ENCODE results near the gene MCC. TPM values are rescaled to one million over a fixed set of nuclear protein-coding genes. Genes with fewer than 3 reads are reported as not detected.

MCC gene
- total RNA-seq, 1 donor from 2014 or later, result 18.9 TPM

DNA sequence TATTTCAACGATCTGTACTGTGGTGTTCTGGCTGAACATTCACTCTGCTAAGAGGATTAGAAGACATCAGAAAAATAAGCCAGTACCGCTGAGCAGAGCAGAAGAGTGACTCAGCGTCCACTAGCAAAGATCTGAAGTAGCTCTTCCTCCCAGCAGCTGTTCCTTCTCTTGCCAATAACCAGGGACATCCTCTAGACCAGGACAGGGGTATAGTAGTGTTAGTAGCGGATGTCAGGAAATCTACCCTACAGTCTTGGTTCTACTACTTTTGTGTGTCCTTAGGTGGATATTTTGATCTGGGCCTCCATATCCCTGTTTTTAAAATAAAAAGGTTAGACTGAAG, 157.1 kb downstream of the MCC start:
- Mint-ChIP-seq H3K27me3 (no peaks in the 10 kb centered on the region), H3K36me3 (ENCODE audit: insufficient read depth) (no peaks in the 10 kb centered on the region), H3K4me1 (ENCODE audit: low read depth) (peaks cover 4% of the 10 kb centered on the region), H3K27ac (no peak overlapping the region), H3K4me3 (ENCODE audit: low read depth) (no peak overlapping the region), H3K9me3 (ENCODE audit: low read depth) (no peaks in the 10 kb centered on the region)
- no peak for DNase-seq (ENCODE audit: low spot score, unreplicated experiment)
- TF ChIP-seq, protein P1, sequence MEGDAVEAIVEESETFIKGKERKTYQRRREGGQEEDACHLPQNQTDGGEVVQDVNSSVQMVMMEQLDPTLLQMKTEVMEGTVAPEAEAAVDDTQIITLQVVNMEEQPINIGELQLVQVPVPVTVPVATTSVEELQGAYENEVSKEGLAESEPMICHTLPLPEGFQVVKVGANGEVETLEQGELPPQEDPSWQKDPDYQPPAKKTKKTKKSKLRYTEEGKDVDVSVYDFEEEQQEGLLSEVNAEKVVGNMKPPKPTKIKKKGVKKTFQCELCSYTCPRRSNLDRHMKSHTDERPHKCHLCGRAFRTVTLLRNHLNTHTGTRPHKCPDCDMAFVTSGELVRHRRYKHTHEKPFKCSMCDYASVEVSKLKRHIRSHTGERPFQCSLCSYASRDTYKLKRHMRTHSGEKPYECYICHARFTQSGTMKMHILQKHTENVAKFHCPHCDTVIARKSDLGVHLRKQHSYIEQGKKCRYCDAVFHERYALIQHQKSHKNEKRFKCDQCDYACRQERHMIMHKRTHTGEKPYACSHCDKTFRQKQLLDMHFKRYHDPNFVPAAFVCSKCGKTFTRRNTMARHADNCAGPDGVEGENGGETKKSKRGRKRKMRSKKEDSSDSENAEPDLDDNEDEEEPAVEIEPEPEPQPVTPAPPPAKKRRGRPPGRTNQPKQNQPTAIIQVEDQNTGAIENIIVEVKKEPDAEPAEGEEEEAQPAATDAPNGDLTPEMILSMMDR (IDR thresholded peaks at IDR 0.05; ENCODE audit: unreplicated experiment), result no peak

DNA sequence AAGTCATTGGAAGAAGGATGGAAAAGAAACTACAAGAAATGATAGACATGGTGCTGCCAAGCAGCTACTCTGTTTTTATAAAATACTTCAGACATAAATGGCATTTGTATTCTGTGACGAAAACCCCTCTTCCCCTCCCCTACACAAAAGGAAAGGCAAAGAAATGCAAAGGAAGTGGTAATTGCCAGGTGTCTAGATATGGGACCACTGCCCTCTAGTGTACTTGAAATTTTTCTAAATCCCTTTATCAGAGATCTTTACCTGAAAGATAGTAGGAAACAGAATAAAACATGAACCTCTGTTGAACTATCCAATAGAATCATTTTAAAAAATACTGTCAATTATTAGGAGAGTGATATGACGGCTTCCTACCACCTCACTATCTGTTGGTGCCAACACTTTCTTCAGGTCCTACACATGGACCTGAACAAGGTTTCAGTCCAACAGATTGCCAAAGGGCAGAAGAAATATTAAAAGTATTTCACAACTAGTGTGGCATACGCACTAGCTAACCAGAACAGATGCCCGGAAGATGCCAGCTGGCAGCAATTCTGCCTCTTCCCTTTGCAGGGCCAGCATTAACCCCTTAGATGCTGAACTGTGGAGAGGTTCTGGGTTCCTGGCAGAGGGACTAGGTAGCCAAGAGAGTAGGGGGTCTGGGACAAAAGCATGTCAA, 157.6 kb downstream of the MCC start:
- no peak overlapping the region for H3K27ac Mint-ChIP-seq
- H3K4me3 Mint-ChIP-seq (ENCODE audit: low read depth), result no peak overlapping the region
- no peaks in the 10 kb centered on the region for H3K36me3 Mint-ChIP-seq (ENCODE audit: insufficient read depth)
- H3K4me1 Mint-ChIP-seq (ENCODE audit: low read depth), result peaks cover 4% of the 10 kb centered on the region
- H3K9me3 Mint-ChIP-seq (ENCODE audit: low read depth), result no peaks in the 10 kb centered on the region
- TF ChIP-seq, protein P1 (IDR thresholded peaks at IDR 0.05; ENCODE audit: unreplicated experiment), result peak; percentile 65
- no peaks in the 10 kb centered on the region for H3K27me3 Mint-ChIP-seq
- no peak for DNase-seq (ENCODE audit: low spot score, unreplicated experiment)

DNA sequence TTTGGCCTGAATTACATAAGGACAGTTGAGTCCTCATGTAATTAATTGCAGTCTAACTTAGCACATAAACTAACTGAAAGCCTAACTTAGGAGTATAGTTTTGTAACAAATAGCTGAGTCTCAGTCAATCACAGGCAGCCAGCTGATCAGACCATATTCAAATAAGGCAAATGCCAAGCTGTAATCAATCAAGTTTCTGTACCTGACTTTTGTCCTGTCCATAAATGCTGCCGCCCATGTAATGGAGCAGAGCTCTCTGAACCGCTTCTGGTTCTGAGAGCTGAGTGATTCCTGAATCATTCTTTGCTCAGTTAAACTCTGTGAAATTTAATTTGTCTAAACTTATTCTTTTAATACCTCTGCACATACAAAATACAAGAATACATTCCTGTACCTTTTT, 158.3 kb downstream of the MCC start:
- Mint-ChIP-seq H3K27me3 (no peaks in the 10 kb centered on the region), H3K27ac (no peak overlapping the region), H3K9me3 (ENCODE audit: low read depth) (no peaks in the 10 kb centered on the region), H3K36me3 (ENCODE audit: insufficient read depth) (no peaks in the 10 kb centered on the region), H3K4me3 (ENCODE audit: low read depth) (no peak overlapping the region), H3K4me1 (ENCODE audit: low read depth) (peaks cover 7% of the 10 kb centered on the region)
- DNase-seq (ENCODE audit: low spot score, unreplicated experiment), result no peak
- TF ChIP-seq, protein P1 (IDR thresholded peaks at IDR 0.05; ENCODE audit: unreplicated experiment), result no peak

DNA sequence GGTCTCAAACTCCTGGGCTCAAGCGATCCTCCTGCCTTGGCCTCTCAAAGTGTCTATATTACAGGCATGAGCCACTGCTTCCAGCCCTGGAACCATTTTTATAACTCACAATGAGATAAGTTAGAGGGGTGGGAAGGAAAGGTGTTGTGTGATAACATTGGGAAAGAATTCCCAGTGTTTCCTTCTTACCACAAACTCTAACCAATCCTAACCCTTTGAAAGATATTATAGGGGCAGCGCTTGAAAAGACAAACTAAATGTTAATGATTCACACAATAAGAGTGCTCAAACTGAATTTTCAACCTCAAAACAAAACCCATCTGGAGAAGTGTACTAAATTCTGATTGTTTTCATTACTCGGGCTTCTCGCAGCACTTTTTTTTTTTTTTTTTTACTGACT, 163.2 kb downstream of the MCC start:
- TF ChIP-seq, protein P1 (IDR thresholded peaks at IDR 0.05; ENCODE audit: unreplicated experiment), result no peak
- H3K4me1 Mint-ChIP-seq (ENCODE audit: low read depth), result peaks cover 18% of the 10 kb centered on the region
- no peak for DNase-seq (ENCODE audit: low spot score, unreplicated experiment)
- H3K27me3 Mint-ChIP-seq, result no peaks in the 10 kb centered on the region
- H3K4me3 Mint-ChIP-seq (ENCODE audit: low read depth), result no peak overlapping the region
- H3K9me3 Mint-ChIP-seq (ENCODE audit: low read depth), result no peaks in the 10 kb centered on the region
- peak overlapping the region; percentile 33 for H3K27ac Mint-ChIP-seq
- no peaks in the 10 kb centered on the region for H3K36me3 Mint-ChIP-seq (ENCODE audit: insufficient read depth)

DNA sequence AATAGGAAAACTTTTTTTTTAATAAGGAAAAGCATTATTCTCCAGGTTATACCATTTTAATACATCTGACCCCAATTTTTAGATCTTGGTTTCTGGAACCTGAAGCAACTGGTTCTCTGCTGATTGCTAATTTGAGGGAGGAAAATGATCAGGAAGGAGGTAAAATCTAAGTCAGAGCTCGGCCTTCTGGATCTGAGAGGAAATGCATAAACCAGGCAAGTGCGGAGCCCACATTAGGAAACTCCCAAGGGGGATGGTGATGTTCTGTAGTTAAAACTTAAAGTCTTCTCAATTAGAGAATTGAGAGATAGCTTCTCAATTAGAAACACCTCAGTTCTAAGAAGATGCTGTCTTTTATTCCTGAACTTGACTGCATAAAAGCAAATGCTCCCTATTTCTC, 167.0 kb downstream of the MCC start:
- TF ChIP-seq, protein P1 (IDR thresholded peaks at IDR 0.05; ENCODE audit: unreplicated experiment), result no peak
- no peak for DNase-seq (ENCODE audit: low spot score, unreplicated experiment)
- Mint-ChIP-seq H3K27ac (no peak overlapping the region), H3K4me3 (ENCODE audit: low read depth) (no peak overlapping the region), H3K27me3 (no peaks in the 10 kb centered on the region), H3K9me3 (ENCODE audit: low read depth) (no peaks in the 10 kb centered on the region), H3K36me3 (ENCODE audit: insufficient read depth) (no peaks in the 10 kb centered on the region), H3K4me1 (ENCODE audit: low read depth) (peaks cover 25% of the 10 kb centered on the region)

Data from progenitor cell of endocrine pancreas (in vitro differentiated cells).